HG03095 (cell line): Measurements from ENCODE around the gene ZMYND15.

Source experiments
- ATAC-seq: cut with Tn5 transposase; IDR thresholded peaks from one replicate; pipeline ENCODE4 v1.9.1; 2021; ENCODE audit warnings: moderate library complexity; ENCODE audit not compliant: unreplicated experiment

The ZMYND15 gene

GRCh38 chr17:4716081-4716480 is 23.6 kb upstream of the ZMYND15 start:
- no peak for ATAC-seq

- no peak for ATAC-seq
Measured at GRCh38 chr17:4717791-4718190, 21.8 kb upstream of the ZMYND15 start.

DNA sequence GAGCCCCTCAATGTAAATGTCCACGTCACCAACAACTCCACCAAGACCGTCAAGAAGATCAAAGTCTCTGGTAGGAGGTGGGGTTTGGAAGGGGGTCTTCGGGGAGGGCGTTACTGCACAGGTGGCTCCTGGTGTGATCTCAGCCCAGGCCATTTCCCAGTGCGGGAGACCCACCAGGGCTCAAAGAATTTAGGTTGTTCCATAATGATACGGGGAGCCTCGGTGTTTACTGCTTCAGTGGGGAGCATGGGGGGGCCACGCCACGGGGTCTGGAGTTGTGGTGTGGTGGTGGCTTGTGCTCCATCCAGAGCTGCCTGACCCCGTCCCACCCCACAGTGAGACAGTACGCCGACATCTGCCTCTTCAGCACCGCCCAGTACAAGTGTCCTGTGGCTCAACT is 21.4 kb upstream of the ZMYND15 start:
- no peak for ATAC-seq

GRCh38 chr17:4719146-4719545 is 20.5 kb upstream of the ZMYND15 start:
- ATAC-seq = no peak

DNA sequence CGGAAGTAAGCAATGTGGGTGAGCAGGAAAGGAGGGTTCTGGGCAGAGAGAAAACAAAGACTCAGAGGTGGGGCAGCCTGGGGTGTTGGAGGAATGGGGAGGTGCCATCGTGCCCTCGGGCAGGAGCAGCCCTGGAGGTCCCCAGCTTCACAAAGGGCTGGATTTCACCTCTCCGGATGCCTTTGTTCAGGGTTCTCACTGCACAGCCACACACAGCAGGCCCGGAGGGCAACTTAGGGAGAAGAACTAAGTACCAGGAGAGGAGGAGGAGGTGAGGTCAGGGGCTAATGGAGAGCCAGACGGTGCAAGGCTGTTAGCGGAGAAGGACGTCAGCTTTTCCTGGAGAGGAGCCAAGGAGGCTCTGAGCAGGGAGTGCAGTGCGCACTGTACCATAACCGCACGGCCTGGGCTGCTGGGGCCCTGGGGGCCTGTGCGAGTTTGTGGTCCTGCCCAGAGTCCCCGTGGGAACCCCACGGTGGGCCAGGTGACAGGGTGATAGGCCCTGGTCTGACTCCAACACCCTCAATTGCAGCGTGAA is 19.9 kb upstream of the ZMYND15 start:
- no peak for ATAC-seq

DNA sequence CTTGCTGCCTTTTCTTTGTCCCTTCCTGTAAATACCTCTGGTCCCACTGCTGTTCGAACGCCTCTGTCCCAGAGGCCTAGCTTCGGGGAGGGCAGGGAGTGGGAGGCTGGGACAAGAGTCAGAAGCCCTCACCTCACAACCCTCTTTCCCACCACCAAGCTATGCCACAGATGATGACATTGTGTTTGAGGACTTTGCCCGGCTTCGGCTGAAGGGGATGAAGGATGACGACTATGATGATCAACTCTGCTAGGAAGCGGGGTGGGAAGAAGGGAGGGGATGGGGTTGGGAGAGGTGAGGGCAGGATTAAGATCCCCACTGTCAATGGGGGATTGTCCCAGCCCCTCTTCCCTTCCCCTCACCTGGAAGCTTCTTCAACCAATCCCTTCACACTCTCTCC is 18.8 kb upstream of the ZMYND15 start:
- no peak for ATAC-seq

DNA sequence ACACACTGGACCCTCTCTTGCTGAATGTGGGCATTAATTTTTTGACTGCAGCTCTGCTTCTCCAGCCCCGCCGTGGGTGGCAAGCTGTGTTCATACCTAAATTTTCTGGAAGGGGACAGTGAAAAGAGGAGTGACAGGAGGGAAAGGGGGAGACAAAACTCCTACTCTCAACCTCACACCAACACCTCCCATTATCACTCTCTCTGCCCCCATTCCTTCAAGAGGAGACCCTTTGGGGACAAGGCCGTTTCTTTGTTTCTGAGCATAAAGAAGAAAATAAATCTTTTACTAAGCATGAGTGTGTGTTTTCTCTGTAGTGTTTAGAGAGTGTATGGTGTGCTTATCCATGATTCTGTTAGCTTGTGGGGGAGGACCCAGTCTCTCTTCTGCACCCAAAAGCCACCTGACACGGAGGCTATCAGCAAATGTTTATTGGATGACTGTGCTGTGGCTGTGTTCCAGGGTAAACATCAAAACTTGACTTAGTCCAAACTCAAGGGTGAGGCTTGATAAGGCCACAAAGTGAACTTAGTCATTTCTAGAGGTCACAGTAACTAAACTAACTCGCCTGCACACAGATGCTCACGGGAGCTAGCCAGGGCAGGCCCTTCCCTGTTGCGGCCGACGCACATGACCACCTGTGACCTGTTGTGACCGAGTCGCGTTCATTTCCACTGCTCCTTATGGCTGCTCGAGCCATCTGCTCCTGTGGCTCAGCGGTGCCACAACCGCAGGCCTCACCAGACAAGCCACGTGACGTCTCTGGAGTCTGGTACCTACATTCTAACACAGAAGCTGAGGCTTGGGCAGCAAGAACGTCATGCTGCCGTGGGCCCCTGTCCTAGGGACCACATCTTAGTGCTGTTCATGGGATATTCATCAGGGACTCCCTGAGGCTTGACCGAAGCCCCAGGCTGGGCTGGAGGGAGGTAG is 18.2 kb upstream of the ZMYND15 start:
- ATAC-seq = no peak

DNA sequence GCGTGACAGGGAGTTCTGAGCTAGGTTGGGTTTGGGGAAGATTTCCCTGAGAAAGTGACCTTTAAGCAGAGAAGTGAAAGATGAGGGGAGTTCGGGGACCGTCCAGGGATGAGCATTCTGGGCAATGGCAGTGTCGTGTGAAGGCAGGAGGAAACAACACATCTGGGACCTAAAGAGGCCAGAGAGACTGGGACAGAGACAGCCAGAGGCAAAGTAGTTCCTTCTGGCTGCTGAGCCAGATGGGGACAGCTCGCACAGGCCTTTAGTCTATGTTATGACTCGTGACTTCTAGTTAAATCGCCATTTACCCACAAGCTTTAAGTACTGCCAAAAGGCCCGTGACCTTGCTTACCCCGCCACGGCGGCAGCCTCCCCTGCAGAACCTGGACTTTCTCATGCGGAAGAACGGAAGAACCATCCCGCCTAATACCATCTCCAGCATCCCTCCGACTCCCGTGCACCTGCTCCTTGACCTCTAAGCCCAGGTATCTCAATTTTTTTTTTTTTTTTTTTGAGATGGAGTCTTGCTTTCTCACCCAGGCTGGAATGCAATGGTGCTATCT is 16.9 kb upstream of the ZMYND15 start:
- ATAC-seq = no peak

- no peak for ATAC-seq
Measured at GRCh38 chr17:4724650-4725049, 15.0 kb upstream of the ZMYND15 start.

GRCh38 chr17:4725646-4726310 is 13.9 kb upstream of the ZMYND15 start:
- ATAC-seq = no peak

- no peak for ATAC-seq
Measured at GRCh38 chr17:4728124-4728523, 11.5 kb upstream of the ZMYND15 start.

DNA sequence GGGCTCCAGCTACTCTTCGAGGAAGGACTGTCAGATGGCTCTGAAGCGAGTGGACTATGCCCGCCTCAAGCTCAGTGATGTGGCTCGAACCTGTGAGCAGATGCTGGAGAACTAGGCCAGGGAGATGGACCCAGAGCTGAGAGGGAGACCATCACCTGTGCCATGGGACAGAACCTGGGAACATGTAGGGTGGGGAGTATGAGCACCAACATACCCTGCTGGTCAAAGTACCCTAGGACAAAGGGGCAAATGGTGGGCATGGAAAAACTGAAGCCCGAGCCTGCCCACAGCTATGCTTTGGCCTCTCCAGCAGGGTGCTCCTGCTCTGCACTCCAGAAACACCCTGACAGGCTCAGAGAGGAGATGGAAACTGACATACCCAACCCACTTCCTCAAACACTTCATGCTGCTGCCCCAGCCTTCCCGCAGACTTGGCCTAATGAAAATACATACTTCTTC is 6.5 kb upstream of the ZMYND15 start:
- ATAC-seq = no peak

GRCh38 chr17:4734857-4735475 is 4.7 kb upstream of the ZMYND15 start:
- no peak for ATAC-seq

GRCh38 chr17:4735876-4736651 is 3.6 kb upstream of the ZMYND15 start:
- no peak for ATAC-seq

DNA sequence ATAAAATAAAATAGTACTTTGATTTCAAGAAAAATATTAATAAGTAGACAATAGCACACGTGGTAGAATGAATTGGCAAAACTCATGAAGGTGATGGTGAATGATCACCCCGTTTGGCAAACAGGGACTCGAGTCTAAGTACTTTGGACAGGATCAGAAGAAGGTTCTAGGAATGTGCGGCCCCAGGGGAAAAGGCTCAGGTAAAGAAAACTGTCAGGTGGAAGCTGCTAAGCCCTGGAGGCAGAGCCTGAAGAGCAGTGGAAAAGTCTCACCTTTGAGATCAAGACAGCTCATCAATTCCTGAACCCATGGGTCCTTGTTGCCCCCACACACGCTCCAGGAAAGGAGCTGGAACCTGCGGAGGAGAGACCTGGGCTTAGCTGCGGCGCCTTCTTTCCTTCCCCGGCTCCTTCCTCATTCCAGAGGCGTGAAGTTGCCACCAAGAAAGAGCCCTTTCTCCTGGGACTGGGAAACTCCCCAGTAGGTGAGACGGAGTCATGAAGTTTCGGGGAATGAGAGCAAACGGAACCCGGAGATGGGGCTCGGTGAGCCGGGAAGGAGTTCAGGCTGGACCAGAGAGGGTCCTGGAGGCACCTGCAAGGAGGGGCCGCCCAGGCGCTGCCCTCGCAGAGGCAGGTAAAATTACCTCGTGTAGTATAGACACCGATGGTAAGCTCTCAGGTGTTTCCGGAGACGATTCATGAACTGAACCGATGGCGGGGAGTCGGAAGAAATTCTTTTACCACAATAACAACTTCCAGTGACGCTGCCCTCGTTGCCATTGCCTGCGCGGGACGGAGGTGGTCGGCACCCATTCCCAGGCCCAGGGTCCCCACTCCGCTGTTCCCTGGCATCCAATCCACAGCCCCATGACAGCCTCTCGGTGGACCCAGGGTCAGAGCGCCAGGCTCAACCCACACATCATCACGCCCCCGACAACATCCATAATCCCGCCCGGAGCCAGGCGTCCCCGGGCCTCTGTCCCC is 1.2 kb upstream of the ZMYND15 start:
- ATAC-seq = no peak

DNA sequence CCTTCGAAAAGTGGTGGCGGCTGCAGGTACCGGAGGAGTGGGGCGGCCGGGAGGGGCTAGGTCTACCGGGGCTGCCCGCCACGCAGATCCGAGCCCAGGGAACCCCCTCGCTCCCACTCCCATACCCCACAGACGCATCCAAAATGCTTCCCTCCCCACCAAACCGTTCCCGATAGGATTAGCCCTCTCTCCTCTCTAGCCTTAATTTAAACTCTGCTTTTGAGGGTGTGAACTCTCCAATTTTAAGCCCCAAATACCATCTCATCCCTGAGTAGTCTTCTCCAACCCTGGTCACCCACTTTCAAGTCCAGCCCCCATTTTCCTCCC is 355 bp downstream of the ZMYND15 start:
- no peak for ATAC-seq

DNA sequence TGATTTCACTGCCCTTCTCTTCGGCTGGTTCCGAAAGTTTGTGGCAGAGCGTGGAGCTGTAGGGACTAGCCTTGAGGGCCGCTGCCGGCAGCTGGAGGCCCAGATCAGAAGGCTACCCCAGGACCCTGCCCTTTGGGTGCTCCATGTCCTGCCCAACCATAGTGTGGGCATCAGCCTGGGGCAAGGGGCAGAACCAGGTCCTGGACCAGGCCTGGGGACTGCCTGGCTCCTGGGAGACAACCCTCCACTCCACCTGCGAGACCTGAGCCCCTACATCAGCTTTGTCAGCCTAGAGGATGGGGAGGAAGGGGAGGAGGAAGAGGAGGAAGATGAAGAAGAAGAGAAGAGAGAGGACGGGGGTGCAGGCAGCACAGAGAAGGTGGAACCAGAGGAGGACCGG is 951 bp downstream of the ZMYND15 start:
- no peak for ATAC-seq

- ATAC-seq = no peak
Measured at GRCh38 chr17:4741544-4741943, 1.9 kb downstream of the ZMYND15 start.

GRCh38 chr17:4742133-4742532 is 2.5 kb downstream of the ZMYND15 start:
- no peak for ATAC-seq
